NT2/D1 (cell line): ENCODE data around the gene NOL6.
A peak's percentile ranks its signal among the peaks of the same experiment; 100 is the strongest.

Experiments
- DNase-seq: peaks from one replicate; pipeline ENCODE4 v3.0.0-alpha.2; 2011; ENCODE audit warnings: low read depth, low spot score
- H3K27me3 ChIP-seq: 2 replicates; pipeline ENCODE4 v1.6.0; 2011; ENCODE audit warnings: mild to moderate bottlenecking; ENCODE audit not compliant: insufficient read length, insufficient read depth
- H3K36me3 ChIP-seq: 2 replicates; pipeline ENCODE4 v1.6.1; 2011; ENCODE audit warnings: mild to moderate bottlenecking, low read length, mixed read lengths; ENCODE audit not compliant: insufficient read depth, insufficient read length
- H3K4me1 ChIP-seq: 2 replicates; pipeline ENCODE4 v1.5.1; 2011; ENCODE audit not compliant: insufficient read depth, insufficient read length
- H3K4me3 ChIP-seq: 2 replicates; pipeline ENCODE4 v1.5.1; 2011; ENCODE audit warnings: low read depth; ENCODE audit not compliant: insufficient read length
- H3K9ac ChIP-seq: 2 replicates; pipeline ENCODE4 v1.6.0; 2011; ENCODE audit warnings: low read depth; ENCODE audit not compliant: insufficient read length
- H3K9me3 ChIP-seq: 2 replicates; pipeline ENCODE4 v1.5.1; 2011; ENCODE audit warnings: mild to moderate bottlenecking, low read length; ENCODE audit not compliant: insufficient read depth
- SUZ12 ChIP-seq: IDR thresholded peaks from 2 replicates; pipeline ENCODE4 v1.6.1; 2011; ENCODE audit not compliant: insufficient read length, insufficient read depth; ENCODE audit errors: extremely low read depth
- YY1 ChIP-seq: IDR thresholded peaks from 2 replicates; pipeline ENCODE4 v1.6.1; 2011; ENCODE audit not compliant: insufficient read length, insufficient read depth
- ZNF274 ChIP-seq: IDR thresholded peaks from 2 replicates; pipeline ENCODE4 v1.6.1; 2011; ENCODE audit warnings: mild to moderate bottlenecking, low read depth, low read length

NOL6 gene

GRCh38 chr9:33419708-33420303 lies 53.9 kb downstream of the NOL6 start:
- DNase-seq: no peak
- Histone ChIP-seq H3K9me3 (no peaks in the 10 kb centered on the region), H3K9ac (no peak overlapping the region), H3K27me3 (no peaks in the 10 kb centered on the region), H3K36me3 (no peaks in the 10 kb centered on the region), H3K4me3 (no peak overlapping the region), H3K4me1 (peaks cover 4% of the 10 kb centered on the region)
- TF ChIP-seq ZNF274 (no peak), SUZ12 (no peak), YY1 (no peak)

- Histone ChIP-seq H3K36me3 (no peaks in the 10 kb centered on the region), H3K9ac (no peak overlapping the region), H3K9me3 (no peaks in the 10 kb centered on the region), H3K4me1 (peaks cover 4% of the 10 kb centered on the region), H3K4me3 (no peak overlapping the region), H3K27me3 (no peaks in the 10 kb centered on the region)
- no peak for DNase-seq
- no peak for TF ChIP-seq SUZ12
- no peak for TF ChIP-seq YY1
- no peak for TF ChIP-seq ZNF274
Observed at GRCh38 chr9:33418090-33418489, 55.6 kb downstream of the NOL6 start.

- no peaks in the 10 kb centered on the region for H3K27me3 ChIP-seq
- H3K4me3 ChIP-seq: no peak overlapping the region
- peaks cover 4% of the 10 kb centered on the region for H3K4me1 ChIP-seq
- TF ChIP-seq YY1: no peak
- TF ChIP-seq ZNF274: no peak
- TF ChIP-seq SUZ12: no peak
- no peak overlapping the region for H3K9ac ChIP-seq
- H3K9me3 ChIP-seq: no peaks in the 10 kb centered on the region
- H3K36me3 ChIP-seq: no peaks in the 10 kb centered on the region
- no peak for DNase-seq
Observed at GRCh38 chr9:33416996-33417395, 56.7 kb downstream of the NOL6 start.

GRCh38 chr9:33415501-33416038 lies 58.2 kb downstream of the NOL6 start:
- Histone ChIP-seq H3K9me3 (no peaks in the 10 kb centered on the region), H3K9ac (no peak overlapping the region), H3K4me1 (peaks cover 4% of the 10 kb centered on the region), H3K27me3 (no peaks in the 10 kb centered on the region), H3K4me3 (no peak overlapping the region), H3K36me3 (no peaks in the 10 kb centered on the region)
- peak; percentile 51 for DNase-seq
- no peak for TF ChIP-seq YY1

- no peaks in the 10 kb centered on the region for H3K9me3 ChIP-seq
- no peak for TF ChIP-seq YY1
- TF ChIP-seq ZNF274: no peak
- TF ChIP-seq SUZ12: no peak
- peaks cover 4% of the 10 kb centered on the region for H3K4me1 ChIP-seq
- H3K27me3 ChIP-seq: no peaks in the 10 kb centered on the region
- no peak overlapping the region for H3K4me3 ChIP-seq
- DNase-seq: no peak
- no peak overlapping the region for H3K9ac ChIP-seq
- H3K36me3 ChIP-seq: no peaks in the 10 kb centered on the region
Observed at GRCh38 chr9:33414889-33415500, 58.7 kb downstream of the NOL6 start.

- Histone ChIP-seq H3K4me3 (no peak overlapping the region), H3K4me1 (peaks cover 4% of the 10 kb centered on the region), H3K9me3 (no peaks in the 10 kb centered on the region), H3K9ac (no peak overlapping the region), H3K36me3 (no peaks in the 10 kb centered on the region), H3K27me3 (no peaks in the 10 kb centered on the region)
- TF ChIP-seq YY1: no peak
- no peak for TF ChIP-seq SUZ12
- DNase-seq: no peak
Observed at GRCh38 chr9:33414268-33414667, 59.5 kb downstream of the NOL6 start.
